A549 (cell line): ENCODE results near the gene ANK3.

ENCODE experiments used
- CBX8 ChIP-seq: fragments of 200-600 bp; sonication (generic); IDR thresholded peaks from 2 replicates; pipeline ENCODE4 v1.6.1; 2016
- CTCF ChIP-seq: fragments of >200 bp; sonication (Bioruptor Twin); formaldehyde crosslinking; IDR thresholded peaks from 3 replicates; pipeline ENCODE4 v1.5.1; 2016
- EP300 ChIP-seq, 2 experiments: fragments of >200 bp; sonication (Bioruptor Twin); formaldehyde crosslinking; IDR thresholded peaks; 2 replicates in 1 of 2; 3 replicates in 1 of 2; pipeline ENCODE4 v1.6.1; 2016 to 2017
- HES2 ChIP-seq: fragments of >200 bp; sonication (Bioruptor Twin); formaldehyde crosslinking; IDR thresholded peaks from 2 replicates; pipeline ENCODE4 v1.6.1; 2016
- KDM5A ChIP-seq: fragments of 200-600 bp; sonication (generic); IDR thresholded peaks from 2 replicates; pipeline ENCODE4 v1.6.1; 2016; ENCODE audit warnings: antibody characterized with exemption, mild to moderate bottlenecking
- MAFK ChIP-seq: fragments of 450-650 bp; IDR thresholded peaks from 2 replicates; pipeline ENCODE4 v1.6.1; 2014; ENCODE audit not compliant: partially characterized antibody
- MYC ChIP-seq: IDR thresholded peaks from 2 replicates; pipeline ENCODE4 v1.6.1; 2012; ENCODE audit warnings: mild to moderate bottlenecking, inconsistent platforms, low read length, improper control_type of control experiment, borderline replicate concordance
- POLR2A ChIP-seq: IDR thresholded peaks from 2 replicates; pipeline ENCODE4 v1.6.1; 2012; ENCODE audit warnings: mild to moderate bottlenecking, low read length
- RAD21 ChIP-seq, 2 experiments: fragments of >200 bp in 1 of 2; sonication (Bioruptor Twin) in 1 of 2; formaldehyde crosslinking in 1 of 2; IDR thresholded peaks in 1 of 2; conservative IDR thresholded peaks in 1 of 2; 2 replicates in 1 of 2; 3 replicates in 1 of 2; pipeline ENCODE4 v1.6.1; 2012 to 2018; ENCODE audit warnings: inconsistent platforms in 1 of 2
- REST ChIP-seq: fragments of 200-600 bp; sonication (generic); IDR thresholded peaks from 2 replicates; pipeline ENCODE4 v1.6.1; 2016; ENCODE audit warnings: antibody characterized with exemption, mild to moderate bottlenecking, moderate library complexity
- RNF2 ChIP-seq: fragments of 200-600 bp; sonication (generic); IDR thresholded peaks from 2 replicates; pipeline ENCODE4 v1.6.1; 2016; ENCODE audit warnings: low read depth, mild to moderate bottlenecking, antibody characterized with exemption, moderate library complexity, borderline replicate concordance

- no peak for TF ChIP-seq CTCF
- TF ChIP-seq RNF2 = no peak
- no peak for TF ChIP-seq RAD21 (conservative IDR thresholded peaks at IDR 0.05 in 1 of 2, IDR thresholded peaks at IDR 0.05 in 1 of 2)
- no peak for TF ChIP-seq CBX8
- no peak for TF ChIP-seq POLR2A
- TF ChIP-seq HES2 = no peak
- no peak for TF ChIP-seq REST
- no peak for TF ChIP-seq MAFK
- no peak for TF ChIP-seq KDM5A
- TF ChIP-seq EP300 (IDR thresholded peaks at IDR 0.05) = no peak
- TF ChIP-seq MYC = no peak
Observed at GRCh38 chr10:60338002-60338564, 51.6 kb downstream of the ANK3 start.
